NB4 (cell line): ENCODE results near the gene PALM.
"Not testable (repeated sequence)": the region's sequence is repeated elsewhere in the genome, so short reads cannot be mapped to it uniquely, and the experiment has no call there.

Experiments used
- DNase-seq: peaks from one replicate; pipeline ENCODE4 v3.0.0; 2010; ENCODE audit warnings: low read depth
- H3K4me3 ChIP-seq: one replicate; pipeline ENCODE4 v1.5.1; 2011; ENCODE audit warnings: mild to moderate bottlenecking, low read depth, low read length, moderate library complexity
- CTCF ChIP-seq: IDR thresholded peaks from one replicate; pipeline ENCODE4 v1.5.1; 2012; ENCODE audit warnings: low read depth, low read length
- MAX ChIP-seq: IDR thresholded peaks from 2 replicates; pipeline ENCODE4 v1.6.1; 2011; ENCODE audit warnings: low read depth, low read length
- MYC ChIP-seq: IDR thresholded peaks from 2 replicates; pipeline ENCODE4 v1.6.1; 2011; ENCODE audit warnings: low read depth, low read length
- POLR2A ChIP-seq: IDR thresholded peaks from 2 replicates; pipeline ENCODE4 v1.6.1; 2011; ENCODE audit warnings: mild to moderate bottlenecking; ENCODE audit not compliant: insufficient read length; ENCODE audit errors: extremely low read depth

Gene PALM

GRCh38 chr19:728011-728410 lies 19.3 kb downstream of the PALM start:
- no peak overlapping the region for H3K4me3 ChIP-seq
- TF ChIP-seq MAX (no peak), POLR2A (no peak)
- DNase-seq, result no peak

GRCh38 chr19:729564-729963 lies 20.8 kb downstream of the PALM start:
- DNase-seq, H3K4me3 ChIP-seq: not testable (repeated sequence)

GRCh38 chr19:729965-730668 lies 21.4 kb downstream of the PALM start:
- DNase-seq, result no peak
- TF ChIP-seq POLR2A, result no peak
- no peak for TF ChIP-seq CTCF
- TF ChIP-seq MYC, result no peak
- no peak for TF ChIP-seq MAX

GRCh38 chr19:731000-731399 lies 22.3 kb downstream of the PALM start:
- no peak for TF ChIP-seq MYC
- DNase-seq, result no peak
- no peak overlapping the region for H3K4me3 ChIP-seq

More at GRCh38 chr19:729965-730668, 21.4 kb downstream of the PALM start:
- H3K4me3 ChIP-seq, result no peak overlapping the region

GRCh38 chr19:732148-733069 lies 23.7 kb downstream of the PALM start:
- H3K4me3 ChIP-seq, result no peak overlapping the region
- TF ChIP-seq MYC, result no peak
- no peak for TF ChIP-seq MAX
- peak; percentile 39 for DNase-seq

GRCh38 chr19:734716-735115 lies 26.0 kb downstream of the PALM start:
- TF ChIP-seq CTCF (no peak), MAX (no peak), MYC (no peak), POLR2A (no peak)
- H3K4me3 ChIP-seq, result no peak overlapping the region
- DNase-seq, result no peak

- no peak for DNase-seq
- no peak overlapping the region for H3K4me3 ChIP-seq
- TF ChIP-seq MYC (no peak), MAX (no peak), CTCF (no peak), POLR2A (no peak)
Measured at GRCh38 chr19:736125-736524, 27.4 kb downstream of the PALM start.

- DNase-seq, result peak; percentile 49
- TF ChIP-seq MAX (no peak), CTCF (peak; percentile 56)
- H3K4me3 ChIP-seq, result no peak overlapping the region
Measured at GRCh38 chr19:737591-738093, 28.9 kb downstream of the PALM start.
